Measurements from ENCODE around the gene ATRNL1.
"Not testable (repeated sequence)": the region's sequence is repeated elsewhere in the genome, so short reads cannot be mapped to it uniquely, and the experiment has no call there.

ATRNL1 gene

DNA sequence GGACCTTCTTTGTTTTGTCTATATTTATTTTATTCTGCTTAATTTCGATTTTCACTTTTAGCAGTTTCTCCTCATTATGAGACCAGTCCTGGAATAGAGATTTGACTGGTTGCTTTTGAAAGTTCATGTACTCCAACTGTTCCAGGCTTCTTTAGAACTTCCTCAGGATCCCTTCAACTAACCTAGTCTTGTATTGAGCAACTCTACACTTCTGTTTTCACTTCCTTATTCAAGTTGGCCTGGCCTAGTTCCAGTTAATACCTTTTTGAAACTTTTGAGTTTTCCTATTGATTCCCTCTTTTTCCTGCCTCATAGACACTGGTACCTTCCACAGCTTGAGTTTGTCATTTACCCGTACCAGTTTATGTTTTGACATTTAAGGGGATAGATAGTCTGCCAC lies 421.7 kb downstream of the ATRNL1 start:
- no peak overlapping the region for H3K4ac ChIP-seq (ENCODE audit: low read length)
- no peak overlapping the region for H2AK5ac ChIP-seq (ENCODE audit: low read depth, low read length)
- H2BK12ac ChIP-seq (ENCODE audit: low read length): no peak overlapping the region
- no peak overlapping the region for H2AFZ ChIP-seq (ENCODE audit: low read length)
- no peak overlapping the region for H2BK5ac ChIP-seq (ENCODE audit: low read length)
- H3K9me3 ChIP-seq (replicated peaks in 1 of 2; ENCODE audit: control insufficient read depth in 2 of 2, insufficient read depth in 1 of 2, low read depth in 1 of 2, low read length in 2 of 2): no peaks in the 10 kb centered on the region
- no peaks in the 10 kb centered on the region for H3K4me1 ChIP-seq (ENCODE audit: control insufficient read depth in 2 of 2, insufficient read depth in 1 of 2, low read depth in 1 of 2, low read length in 2 of 2)
- no peaks in the 10 kb centered on the region for H3K36me3 ChIP-seq (replicated peaks in 1 of 2; ENCODE audit: control insufficient read depth in 2 of 2, insufficient read depth in 2 of 2, low read length in 2 of 2)
- no peak overlapping the region for H3K4me3 ChIP-seq (ENCODE audit: low read length in 2 of 2)
- H3K27me3 ChIP-seq (ENCODE audit: control insufficient read depth in 3 of 3, insufficient read depth in 3 of 3, low read depth in 1 of 3, low read length in 3 of 3): no peaks in the 10 kb centered on the region
- H4K8ac ChIP-seq (ENCODE audit: low read depth, low read length): no peak overlapping the region
- H3K27ac ChIP-seq (replicated peaks; ENCODE audit: low read length): no peak overlapping the region
- H3K18ac ChIP-seq (ENCODE audit: low read length): no peak overlapping the region
- no peak overlapping the region for H3K4me2 ChIP-seq (ENCODE audit: insufficient read depth, low read length, poor library complexity, severe bottlenecking)
- no peak overlapping the region for H4K91ac ChIP-seq (ENCODE audit: low read depth, low read length, poor library complexity)
- no peak overlapping the region for H3K9ac ChIP-seq (ENCODE audit: low read depth, low read length, poor library complexity)
- H3K14ac ChIP-seq (ENCODE audit: low read length): no peak overlapping the region
- no peaks in the 10 kb centered on the region for H3K79me1 ChIP-seq (ENCODE audit: low read depth, low read length)
- WGBS, 2 donors (ENCODE audit: extremely low coverage in 2 of 2, insufficient read length in 2 of 2, insufficient replicate concordance in 1 of 2): no CpG with 5 or more reads among the region's 2 CpGs
- no peak for DNase-seq (ENCODE audit: low spot score)
- H2BK120ac ChIP-seq (ENCODE audit: low read depth, low read length): no peak overlapping the region
- no peak overlapping the region for H3K23ac ChIP-seq (ENCODE audit: low read depth, low read length, poor library complexity)
- H2BK15ac ChIP-seq (ENCODE audit: low read length): no peak overlapping the region

DNA sequence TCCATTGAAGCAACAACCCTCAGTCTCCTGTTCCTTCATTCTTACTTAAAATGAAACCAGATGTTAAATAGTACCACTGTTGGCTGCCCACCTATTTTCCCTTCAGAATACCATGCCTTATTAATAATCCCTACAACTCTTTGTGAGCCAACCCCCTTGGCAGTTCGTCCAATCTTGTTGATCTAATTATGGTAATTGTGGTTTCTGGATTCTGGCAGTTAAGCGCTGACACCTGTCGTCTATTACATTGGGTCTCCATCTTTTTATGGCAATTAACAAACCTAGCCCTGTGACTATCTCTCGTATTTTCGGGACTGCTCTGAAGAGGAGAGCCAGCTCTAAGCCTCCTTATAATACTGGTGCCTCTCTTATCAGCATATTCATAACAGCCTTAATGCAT lies 432.0 kb downstream of the ATRNL1 start:
- H2BK12ac ChIP-seq (ENCODE audit: low read length): no peak overlapping the region
- H3K18ac ChIP-seq (ENCODE audit: low read length): no peak overlapping the region
- H4K8ac ChIP-seq (ENCODE audit: low read depth, low read length): no peak overlapping the region
- H2BK120ac ChIP-seq (ENCODE audit: low read depth, low read length): no peak overlapping the region
- H2AK5ac ChIP-seq (ENCODE audit: low read depth, low read length): no peak overlapping the region
- no peaks in the 10 kb centered on the region for H3K79me1 ChIP-seq (ENCODE audit: low read depth, low read length)
- H3K14ac ChIP-seq (ENCODE audit: low read length): no peak overlapping the region
- no peak overlapping the region for H4K91ac ChIP-seq (ENCODE audit: low read depth, low read length, poor library complexity)
- no peak overlapping the region for H3K23ac ChIP-seq (ENCODE audit: low read depth, low read length, poor library complexity)
- no peak overlapping the region for H3K4me3 ChIP-seq (ENCODE audit: low read length in 2 of 2)
- H3K27ac ChIP-seq (replicated peaks; ENCODE audit: low read length): no peak overlapping the region
- no peak overlapping the region for H3K4me2 ChIP-seq (ENCODE audit: insufficient read depth, low read length, poor library complexity, severe bottlenecking)
- no peaks in the 10 kb centered on the region for H3K36me3 ChIP-seq (replicated peaks in 1 of 2; ENCODE audit: control insufficient read depth in 2 of 2, insufficient read depth in 2 of 2, low read length in 2 of 2)
- no peaks in the 10 kb centered on the region for H3K27me3 ChIP-seq (ENCODE audit: control insufficient read depth in 3 of 3, insufficient read depth in 3 of 3, low read depth in 1 of 3, low read length in 3 of 3)
- H2BK15ac ChIP-seq (ENCODE audit: low read length): no peak overlapping the region
- H2BK5ac ChIP-seq (ENCODE audit: low read length): no peak overlapping the region
- no peaks in the 10 kb centered on the region for H3K4me1 ChIP-seq (ENCODE audit: control insufficient read depth in 2 of 2, insufficient read depth in 1 of 2, low read depth in 1 of 2, low read length in 2 of 2)
- no peak for DNase-seq (ENCODE audit: low spot score)
- H3K9me3 ChIP-seq (replicated peaks in 1 of 2; ENCODE audit: control insufficient read depth in 2 of 2, insufficient read depth in 1 of 2, low read depth in 1 of 2, low read length in 2 of 2): peaks cover 0 to 2% of the 10 kb centered on the region in 2 donors
- no peak overlapping the region for H3K4ac ChIP-seq (ENCODE audit: low read length)
- H2AFZ ChIP-seq (ENCODE audit: low read length): no peak overlapping the region
- no CpG with 5 or more reads among the region's 5 CpGs for WGBS, 2 donors (ENCODE audit: extremely low coverage in 2 of 2, insufficient read length in 2 of 2, insufficient replicate concordance in 1 of 2)
- H3K9ac ChIP-seq (ENCODE audit: low read depth, low read length, poor library complexity): no peak overlapping the region

DNA sequence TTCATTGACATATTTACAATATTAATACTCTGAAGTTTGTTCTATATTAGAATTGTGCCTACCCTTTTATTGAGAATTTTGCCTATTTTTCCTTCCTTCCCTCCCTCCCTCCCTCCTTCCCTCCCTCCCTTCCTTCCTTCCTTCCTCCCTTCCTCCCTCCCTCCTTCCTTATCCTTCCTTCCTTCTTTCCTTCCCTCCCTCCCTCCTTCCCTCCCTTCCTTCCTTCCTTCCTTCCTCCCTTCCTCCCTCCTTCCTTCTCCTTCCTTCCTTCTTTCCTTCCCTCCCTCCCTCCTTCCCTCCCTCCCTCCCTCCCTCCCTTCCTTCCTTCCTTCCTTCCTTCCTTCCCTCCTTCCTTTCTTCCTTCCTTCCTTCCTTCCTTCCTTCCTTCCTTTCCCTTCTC lies 434.5 kb downstream of the ATRNL1 start:
- not testable (repeated sequence) for DNase-seq (ENCODE audit: low spot score); H4K8ac ChIP-seq (ENCODE audit: low read depth, low read length); H3K27ac ChIP-seq (replicated peaks; ENCODE audit: low read length); H2AK5ac ChIP-seq (ENCODE audit: low read depth, low read length); H3K4me1 ChIP-seq (ENCODE audit: control insufficient read depth in 2 of 2, insufficient read depth in 1 of 2, low read depth in 1 of 2, low read length in 2 of 2); H3K4ac ChIP-seq (ENCODE audit: low read length); H2BK12ac ChIP-seq (ENCODE audit: low read length); H3K9me3 ChIP-seq (replicated peaks in 1 of 2; ENCODE audit: control insufficient read depth in 2 of 2, insufficient read depth in 1 of 2, low read depth in 1 of 2, low read length in 2 of 2); H3K9ac ChIP-seq (ENCODE audit: low read depth, low read length, poor library complexity); H2BK120ac ChIP-seq (ENCODE audit: low read depth, low read length); H2AFZ ChIP-seq (ENCODE audit: low read length); H2BK15ac ChIP-seq (ENCODE audit: low read length); H3K27me3 ChIP-seq (ENCODE audit: control insufficient read depth in 3 of 3, insufficient read depth in 3 of 3, low read depth in 1 of 3, low read length in 3 of 3); H2BK5ac ChIP-seq (ENCODE audit: low read length); H4K91ac ChIP-seq (ENCODE audit: low read depth, low read length, poor library complexity); H3K23ac ChIP-seq (ENCODE audit: low read depth, low read length, poor library complexity); H3K4me2 ChIP-seq (ENCODE audit: insufficient read depth, low read length, poor library complexity, severe bottlenecking); H3K18ac ChIP-seq (ENCODE audit: low read length); H3K36me3 ChIP-seq (replicated peaks in 1 of 2; ENCODE audit: control insufficient read depth in 2 of 2, insufficient read depth in 2 of 2, low read length in 2 of 2); H3K79me1 ChIP-seq (ENCODE audit: low read depth, low read length); H3K14ac ChIP-seq (ENCODE audit: low read length); H3K4me3 ChIP-seq (ENCODE audit: low read length in 2 of 2)

DNA sequence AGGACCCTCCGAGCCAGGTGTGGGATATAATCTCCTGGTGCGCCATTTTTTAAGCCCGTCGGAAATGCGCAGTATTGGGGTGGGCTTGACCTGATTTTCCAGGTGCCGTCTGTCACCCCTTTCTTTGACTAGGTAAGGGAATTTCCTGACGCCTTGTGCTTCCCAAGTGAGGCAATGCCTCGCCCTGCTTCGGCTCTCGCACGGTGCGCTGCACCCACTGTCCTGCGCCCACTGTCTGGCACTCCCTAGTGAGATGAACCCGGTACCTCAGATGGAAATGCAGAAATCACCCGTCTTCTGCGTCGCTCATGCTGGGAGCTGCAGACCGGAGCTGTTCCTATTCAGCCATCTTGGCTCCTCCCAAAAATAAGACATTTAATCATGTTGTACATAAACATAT lies 443.2 kb downstream of the ATRNL1 start:
- H2AK5ac ChIP-seq (ENCODE audit: low read depth, low read length); H2BK15ac ChIP-seq (ENCODE audit: low read length); H3K4me3 ChIP-seq (ENCODE audit: low read length in 2 of 2); H3K4me2 ChIP-seq (ENCODE audit: insufficient read depth, low read length, poor library complexity, severe bottlenecking); H3K36me3 ChIP-seq (replicated peaks in 1 of 2; ENCODE audit: control insufficient read depth in 2 of 2, insufficient read depth in 2 of 2, low read length in 2 of 2); H2BK12ac ChIP-seq (ENCODE audit: low read length); H4K91ac ChIP-seq (ENCODE audit: low read depth, low read length, poor library complexity); H2BK5ac ChIP-seq (ENCODE audit: low read length); H2BK120ac ChIP-seq (ENCODE audit: low read depth, low read length); H3K14ac ChIP-seq (ENCODE audit: low read length); H3K79me1 ChIP-seq (ENCODE audit: low read depth, low read length); H3K4ac ChIP-seq (ENCODE audit: low read length); H3K4me1 ChIP-seq (ENCODE audit: control insufficient read depth in 2 of 2, insufficient read depth in 1 of 2, low read depth in 1 of 2, low read length in 2 of 2); H3K18ac ChIP-seq (ENCODE audit: low read length); H3K9ac ChIP-seq (ENCODE audit: low read depth, low read length, poor library complexity); H2AFZ ChIP-seq (ENCODE audit: low read length); H3K9me3 ChIP-seq (replicated peaks in 1 of 2; ENCODE audit: control insufficient read depth in 2 of 2, insufficient read depth in 1 of 2, low read depth in 1 of 2, low read length in 2 of 2); H4K8ac ChIP-seq (ENCODE audit: low read depth, low read length); DNase-seq (ENCODE audit: low spot score); H3K27ac ChIP-seq (replicated peaks; ENCODE audit: low read length); H3K23ac ChIP-seq (ENCODE audit: low read depth, low read length, poor library complexity); H3K27me3 ChIP-seq (ENCODE audit: control insufficient read depth in 3 of 3, insufficient read depth in 3 of 3, low read depth in 1 of 3, low read length in 3 of 3): not testable (repeated sequence)
- WGBS, 2 donors (ENCODE audit: extremely low coverage in 2 of 2, insufficient read length in 2 of 2, insufficient replicate concordance in 1 of 2): no CpG with 5 or more reads among the region's 18 CpGs

Measured in neuronal stem cell (in vitro differentiated cells).